Hematopoietic multipotent progenitor cell treated with erythropoietin and hydrocortisone succinate and interleukin-3 and kit ligand, for 17 days (in vitro differentiated cells): ENCODE measurements around the gene SYT1.

Source experiments
- DNase-seq: peaks from one replicate; pipeline ENCODE4 v3.0.0-alpha.2; 2015; ENCODE audit warnings: low spot score

Gene SYT1

GRCh38 chr12:79057540-79057939, 193.0 kb downstream of the SYT1 start:
- DNase-seq = no peak

- DNase-seq = no peak
These were observed 193.8 kb downstream of the SYT1 start for GRCh38 chr12:79058342-79058741.

- DNase-seq = no peak
These were observed 195.0 kb downstream of the SYT1 start for GRCh38 chr12:79059557-79059956.

- DNase-seq = no peak
These were observed 198.7 kb downstream of the SYT1 start for GRCh38 chr12:79063258-79063657.

GRCh38 chr12:79067977-79068376, 203.4 kb downstream of the SYT1 start:
- DNase-seq = no peak

GRCh38 chr12:79069009-79069408, 204.4 kb downstream of the SYT1 start:
- DNase-seq = no peak

GRCh38 chr12:79071498-79071897, 206.9 kb downstream of the SYT1 start:
- no peak for DNase-seq

- no peak for DNase-seq
These were observed 208.9 kb downstream of the SYT1 start for GRCh38 chr12:79073506-79073905.

GRCh38 chr12:79082595-79082994, 218.0 kb downstream of the SYT1 start:
- DNase-seq = no peak

GRCh38 chr12:79083181-79083580, 218.6 kb downstream of the SYT1 start:
- DNase-seq = no peak

- DNase-seq = no peak
These were observed 220.6 kb downstream of the SYT1 start for GRCh38 chr12:79085106-79085682.

- DNase-seq = no peak
These were observed 222.1 kb downstream of the SYT1 start for GRCh38 chr12:79086541-79087296.

GRCh38 chr12:79098530-79098929, 234.0 kb downstream of the SYT1 start:
- no peak for DNase-seq

GRCh38 chr12:79108962-79109361, 244.4 kb downstream of the SYT1 start:
- no peak for DNase-seq

GRCh38 chr12:79114896-79115295, 250.3 kb downstream of the SYT1 start:
- no peak for DNase-seq

GRCh38 chr12:79115743-79116142, 251.2 kb downstream of the SYT1 start:
- DNase-seq = no peak

- no peak for DNase-seq
These were observed 255.2 kb downstream of the SYT1 start for GRCh38 chr12:79119796-79120195.

GRCh38 chr12:79121486-79121885, 256.9 kb downstream of the SYT1 start:
- no peak for DNase-seq

GRCh38 chr12:79124385-79124784, 259.8 kb downstream of the SYT1 start:
- DNase-seq = no peak

- no peak for DNase-seq
These were observed 260.8 kb downstream of the SYT1 start for GRCh38 chr12:79125358-79125757.

GRCh38 chr12:79127271-79127751, 262.7 kb downstream of the SYT1 start:
- no peak for DNase-seq

GRCh38 chr12:79128956-79129355, 264.4 kb downstream of the SYT1 start:
- DNase-seq = no peak

- DNase-seq = no peak
These were observed 274.3 kb downstream of the SYT1 start for GRCh38 chr12:79138872-79139271.

- DNase-seq = no peak
These were observed 276.1 kb downstream of the SYT1 start for GRCh38 chr12:79140711-79141110.
